NCI-H2081 treated with DMSO at 0.1 percent for 48 hours (cell line): Measurements from ENCODE around the gene ST3GAL4.
"Not testable (repeated sequence)": the region's sequence is repeated elsewhere in the genome, so short reads cannot be mapped to it uniquely, and the experiment has no call there.

ENCODE experiments used
- DNase-seq: peaks from one replicate; lab custom pipeline; 2025; lab: John Stamatoyannopoulos, UW

The ST3GAL4 gene

DNA sequence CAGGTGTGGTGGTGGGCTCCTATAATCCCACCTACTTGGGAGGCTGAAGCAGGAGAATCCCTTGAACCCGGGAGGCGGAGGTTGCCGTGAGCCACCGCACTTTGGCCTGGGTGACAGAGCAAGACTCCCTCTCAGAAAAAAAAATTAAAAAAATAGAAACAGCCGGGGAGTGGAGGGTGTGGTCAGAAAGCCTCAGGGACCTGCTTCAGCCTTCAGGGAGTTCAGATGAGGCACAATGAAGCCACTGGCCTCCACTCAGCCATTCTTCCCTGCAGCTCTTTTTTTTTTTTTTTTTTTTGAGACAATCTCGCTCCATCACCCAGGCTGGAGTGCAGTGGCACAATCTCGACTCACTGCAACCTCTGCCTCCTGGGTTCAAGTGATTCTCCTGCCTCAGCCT, 8.5 kb upstream of the ST3GAL4 start:
- DNase-seq = not testable (repeated sequence)

GRCh38 chr11:126347751-126348668, 7.5 kb upstream of the ST3GAL4 start:
- no peak for DNase-seq

GRCh38 chr11:126348806-126349582, 6.5 kb upstream of the ST3GAL4 start:
- DNase-seq = no peak

DNA sequence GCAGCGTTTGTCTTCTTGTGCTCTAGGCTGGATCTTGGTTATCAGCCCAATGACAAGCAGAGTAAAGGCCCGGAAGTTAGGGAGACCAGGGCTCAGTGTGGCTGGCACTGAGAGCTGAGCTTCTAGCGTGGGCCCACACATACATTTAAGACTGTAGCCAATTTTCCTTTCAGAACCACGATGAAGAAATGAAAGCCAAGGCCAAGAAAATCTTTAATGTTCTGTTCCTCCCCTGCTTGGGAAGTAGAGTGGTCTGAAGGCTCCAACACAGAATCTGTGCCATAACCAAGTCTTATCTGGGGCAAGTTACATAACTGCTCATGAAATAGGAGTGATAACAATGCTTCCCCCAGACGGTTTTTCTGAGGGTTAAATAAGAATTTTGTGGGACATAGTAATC, 4.7 kb upstream of the ST3GAL4 start:
- no peak for DNase-seq

DNA sequence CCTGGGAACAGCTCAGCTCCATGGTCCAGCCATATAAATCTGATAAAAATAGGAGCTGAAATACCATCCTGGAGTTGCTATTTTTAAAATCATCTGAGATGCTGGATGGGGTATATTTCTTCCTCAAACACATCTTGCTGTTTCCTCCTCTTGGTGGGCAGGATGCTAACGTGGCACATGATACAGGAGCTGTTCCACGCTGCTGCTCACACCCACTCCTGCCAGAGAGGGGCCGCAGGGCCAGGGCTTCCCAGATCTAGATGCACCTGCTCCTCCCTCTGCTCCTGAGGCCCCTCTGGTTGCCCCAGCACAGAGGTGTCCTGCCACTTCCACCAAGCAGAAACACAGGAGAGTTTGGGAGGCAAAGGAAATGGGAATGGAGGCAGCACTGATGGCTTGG, 3.3 kb upstream of the ST3GAL4 start:
- DNase-seq = no peak

GRCh38 chr11:126352934-126353801, 2.3 kb upstream of the ST3GAL4 start:
- DNase-seq = no peak

DNA sequence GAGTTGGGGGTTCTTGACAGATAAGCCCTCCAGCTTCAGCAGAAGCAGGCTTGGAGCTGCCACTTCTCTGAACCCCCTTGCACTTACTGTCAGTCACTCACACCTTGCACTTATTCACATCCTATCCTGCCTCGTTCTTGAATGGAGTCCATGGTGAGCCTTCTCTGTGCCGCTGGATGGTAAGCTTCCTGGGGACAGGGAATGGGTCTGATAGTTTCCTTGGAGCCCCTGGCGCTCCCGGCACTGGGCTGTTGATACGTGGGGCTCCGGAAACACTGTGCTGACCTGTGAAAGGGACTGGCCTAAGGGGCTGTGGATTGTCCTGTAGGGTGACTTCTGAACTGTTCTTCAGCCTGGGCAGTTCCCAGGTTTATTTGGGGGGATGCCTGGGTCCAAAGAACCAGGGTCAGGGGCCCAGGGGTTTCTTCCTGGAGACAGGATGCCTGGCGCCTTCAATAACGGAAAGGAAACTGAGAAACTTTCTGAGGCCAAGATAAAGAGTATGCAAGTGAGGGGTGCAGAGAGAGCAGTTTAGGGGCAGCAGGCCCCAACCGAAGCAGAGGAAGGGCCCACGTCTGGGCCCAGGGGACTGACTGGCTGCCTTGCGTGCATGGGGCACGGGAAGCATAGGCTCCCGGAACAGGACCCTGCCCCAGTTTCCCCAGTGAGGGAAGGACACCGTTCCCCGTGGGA, 709 bp upstream of the ST3GAL4 start:
- no peak for DNase-seq

DNA sequence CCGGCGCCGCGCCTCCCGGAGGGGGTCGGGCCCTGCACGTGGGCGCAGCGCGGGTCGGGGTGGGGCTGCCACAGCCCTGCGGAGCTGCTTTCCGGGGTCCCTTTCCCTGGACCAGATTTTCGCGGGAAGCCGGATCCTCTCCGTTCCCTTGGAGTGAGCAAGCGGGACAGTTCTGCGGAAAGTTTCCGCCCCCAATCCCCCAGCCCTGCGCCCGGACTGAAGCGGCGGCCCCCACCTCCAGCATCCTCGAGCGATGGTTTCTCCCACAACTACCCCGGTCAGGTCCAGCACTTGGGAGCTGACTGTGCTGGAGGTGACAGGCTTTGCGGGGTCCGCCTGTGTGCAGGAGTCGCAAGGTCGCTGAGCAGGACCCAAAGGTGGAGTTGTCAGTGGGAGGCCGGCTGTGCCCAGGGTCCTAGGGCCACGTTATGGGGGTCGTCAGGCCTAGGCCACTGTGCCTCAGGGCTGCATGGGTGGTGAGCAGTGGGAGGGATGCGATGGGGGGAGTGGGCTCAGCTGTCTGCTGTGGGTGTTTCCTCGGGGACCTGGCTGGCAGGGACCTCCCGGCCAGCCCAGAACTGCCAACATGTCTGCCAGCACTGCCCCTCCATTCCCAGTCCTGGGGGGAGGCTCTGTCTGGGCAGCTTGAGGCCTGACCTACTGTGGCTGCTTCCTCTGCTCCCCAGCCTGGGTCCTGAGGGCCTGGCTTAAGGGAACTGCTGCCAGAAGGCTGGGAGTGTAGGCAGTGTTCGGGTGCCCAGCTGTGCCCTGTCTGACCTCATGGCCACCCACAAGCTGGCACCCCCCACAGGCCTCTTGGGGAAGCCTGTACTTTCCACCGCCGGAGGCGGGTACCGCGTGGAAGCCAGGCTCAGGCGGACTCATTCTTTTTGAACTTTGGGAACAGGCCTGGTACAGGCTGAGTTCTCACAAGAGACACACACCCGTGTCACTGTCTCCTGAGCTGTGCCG, 726 bp downstream of the ST3GAL4 start:
- DNase-seq = no peak

- no peak for DNase-seq
Observed at GRCh38 chr11:126357055-126357962, 1.8 kb downstream of the ST3GAL4 start.

GRCh38 chr11:126357969-126358762, 2.7 kb downstream of the ST3GAL4 start:
- DNase-seq = no peak

GRCh38 chr11:126358763-126359160, 3.3 kb downstream of the ST3GAL4 start:
- no peak for DNase-seq

DNA sequence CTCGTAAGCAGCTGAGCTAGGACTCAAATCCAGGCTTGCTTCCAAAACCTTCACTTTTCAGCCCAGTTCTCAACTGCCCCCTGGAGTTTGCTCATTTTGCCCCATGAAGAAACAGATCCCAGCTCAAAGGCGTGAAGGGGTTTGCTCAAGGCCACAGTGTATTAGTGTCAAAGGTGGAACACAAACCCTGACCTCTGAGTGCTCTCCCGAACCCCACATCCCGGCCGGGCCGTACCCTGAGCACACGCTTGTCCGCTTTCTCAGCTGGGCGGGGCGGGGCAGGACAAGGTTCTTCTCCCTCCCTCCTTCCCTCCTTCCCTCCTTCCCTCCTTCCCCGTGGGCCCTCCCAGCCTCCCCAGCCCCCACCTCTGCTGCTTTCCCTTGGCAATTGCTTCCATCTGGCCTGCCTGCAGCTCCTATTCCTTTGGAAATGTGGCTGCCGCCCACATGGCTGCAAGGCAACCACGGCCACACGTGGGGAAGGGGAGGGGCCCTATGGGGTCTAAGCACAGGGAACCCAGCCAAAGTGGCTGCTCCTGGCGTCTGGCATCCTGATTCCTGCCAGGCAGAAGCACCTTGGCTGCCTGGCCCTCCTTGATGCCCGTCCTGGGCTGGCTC, 4.1 kb downstream of the ST3GAL4 start:
- no peak for DNase-seq

- DNase-seq = no peak
Observed at GRCh38 chr11:126360049-126360446, 4.6 kb downstream of the ST3GAL4 start.

DNA sequence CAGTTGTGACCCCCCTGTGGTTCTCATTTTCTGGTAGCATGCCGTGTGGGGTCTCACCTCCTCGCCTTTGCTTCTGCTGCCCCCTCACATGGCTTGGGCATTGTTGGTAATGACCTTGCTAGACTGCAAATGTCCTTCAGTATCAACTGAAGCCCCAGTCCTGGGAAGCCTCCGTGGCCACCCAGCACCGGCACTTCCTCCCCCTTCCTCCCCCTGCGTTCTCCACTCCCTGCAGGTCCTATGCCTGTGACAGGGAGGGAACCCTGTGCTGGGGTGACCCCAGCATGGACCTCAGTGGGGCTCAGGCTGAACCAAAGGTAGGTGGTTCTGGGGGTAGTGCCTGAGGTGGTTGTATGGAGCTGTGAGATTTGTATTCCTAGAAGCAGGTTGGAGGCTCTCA, 5.9 kb downstream of the ST3GAL4 start:
- no peak for DNase-seq

- no peak for DNase-seq
Observed at GRCh38 chr11:126362879-126363655, 7.6 kb downstream of the ST3GAL4 start.

DNA sequence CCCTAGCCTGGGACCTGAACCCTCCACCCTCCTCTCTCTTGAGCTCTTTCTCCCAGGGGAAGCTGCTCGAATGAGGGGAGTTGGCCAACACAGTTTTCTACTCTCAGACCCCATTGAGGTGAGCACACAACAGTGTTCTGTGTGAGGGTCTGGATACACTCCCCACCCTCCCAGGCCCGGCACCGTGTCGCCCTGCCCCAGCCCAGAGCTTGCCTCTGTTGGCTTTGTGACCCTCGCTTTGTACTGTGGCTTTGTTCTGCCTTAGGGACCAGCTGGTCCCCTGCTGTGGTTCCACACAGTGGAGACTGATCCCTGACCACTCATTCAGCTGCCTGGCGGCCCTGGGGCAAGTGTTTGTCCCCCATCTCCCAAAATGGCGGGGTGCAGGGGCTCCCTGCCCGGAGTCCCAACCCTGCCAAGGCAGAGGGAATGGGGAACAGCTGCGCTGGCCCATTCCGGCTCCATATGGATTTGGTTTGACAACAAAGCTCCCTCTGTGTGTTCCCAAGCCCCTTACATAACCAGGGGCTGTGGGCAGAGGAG, 8.3 kb downstream of the ST3GAL4 start:
- DNase-seq = no peak

DNA sequence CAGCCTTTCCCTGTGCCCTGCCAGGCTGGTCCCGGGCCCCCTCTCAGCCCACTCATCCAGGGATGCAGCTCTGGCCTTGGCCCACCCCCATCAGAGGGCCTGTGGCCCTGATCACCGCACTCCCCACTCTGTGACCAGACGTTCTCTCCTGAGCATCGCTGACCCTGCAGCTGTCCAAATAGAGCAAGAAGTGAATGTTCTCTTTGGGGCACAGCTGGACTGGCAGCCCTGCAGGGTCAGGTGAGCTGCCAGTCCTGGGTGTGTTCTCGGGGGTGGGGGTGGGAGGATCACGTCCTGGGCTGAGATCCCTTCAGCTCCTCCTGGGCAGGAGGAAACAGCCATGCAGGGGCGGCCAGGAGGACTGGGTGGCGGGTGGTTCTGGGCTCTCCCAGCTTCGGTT, 9.2 kb downstream of the ST3GAL4 start:
- DNase-seq = not testable (repeated sequence)
